ENCODE data around the gene ABRACL.
"Not testable (repeated sequence)": the region's sequence is repeated elsewhere in the genome, so short reads cannot be mapped to it uniquely, and the experiment has no call there.

Gene ABRACL

DNA sequence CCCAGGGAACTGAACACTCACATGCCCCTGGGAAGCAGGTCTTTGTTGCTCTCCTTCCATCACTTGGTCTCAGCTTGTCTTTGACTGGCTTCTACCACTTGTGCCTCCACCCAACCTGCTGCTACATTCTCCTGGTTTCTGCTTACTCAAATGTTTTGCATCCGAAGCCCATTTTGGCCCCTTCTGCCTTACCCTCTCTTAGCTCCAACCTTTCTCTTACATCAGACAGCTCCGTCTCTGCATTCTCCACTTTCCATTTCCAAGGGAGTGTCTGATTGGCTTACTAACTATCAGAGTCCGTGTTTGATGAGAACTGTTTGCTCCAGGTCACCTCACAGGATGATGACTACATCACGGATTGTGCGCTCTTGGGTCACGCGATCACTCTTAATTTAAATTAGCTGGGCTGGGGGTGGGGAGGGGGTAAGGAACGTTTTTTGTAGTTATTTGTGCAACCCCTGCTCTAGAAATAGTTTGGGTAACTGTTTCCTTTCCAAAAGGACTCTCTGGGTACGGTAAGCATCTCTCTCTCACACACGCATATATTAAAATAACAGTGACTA is 844 bp upstream of the ABRACL start:
- Histone ChIP-seq H3K9me3 (no peaks in the 10 kb centered on the region), H3K9ac (peak overlapping the region; percentile 99), H3K27me3 (no peaks in the 10 kb centered on the region), H3K4me1 (peaks cover 34% of the 10 kb centered on the region), H3K4me2 (peak overlapping the region; percentile 95), H3K36me3 (peaks cover 3% of the 10 kb centered on the region), H3K27ac (peak overlapping the region; percentile 98), H4K20me1 (peaks cover 10% of the 10 kb centered on the region; the same call in 1 of the 2 replicates), H3K4me3 (peak overlapping the region; percentile 97)
- no peak for TF ChIP-seq Cebpa-rat (IDR thresholded peaks at IDR 0.05)

DNA sequence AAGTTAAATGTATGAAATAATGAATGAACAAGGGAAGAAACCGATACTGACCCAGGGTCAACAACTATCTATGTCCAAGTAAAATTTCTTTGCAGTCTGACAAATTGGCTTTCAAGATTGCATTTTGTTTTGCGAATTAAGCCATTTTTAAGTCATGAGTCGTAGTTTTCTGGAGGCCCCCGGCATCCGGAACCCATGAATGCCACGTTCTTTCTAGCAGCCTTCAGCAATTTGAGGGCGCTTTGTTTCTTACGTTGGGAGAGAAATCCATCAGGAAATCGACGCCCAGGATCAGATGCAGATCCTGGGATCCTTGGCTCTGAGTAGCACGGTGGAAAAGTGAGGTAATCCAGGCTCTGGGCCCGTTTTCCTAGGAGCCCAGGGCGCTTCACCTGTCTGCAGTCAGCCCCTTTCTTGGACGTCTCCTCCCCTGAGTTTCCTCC is 309 bp upstream of the ABRACL start:
- Histone ChIP-seq H3K36me3 (peaks cover 9% of the 10 kb centered on the region), H3K9ac (peak overlapping the region; percentile 99), H3K4me3 (peak overlapping the region; percentile 97), H3K27me3 (no peaks in the 10 kb centered on the region), H3K9me3 (no peaks in the 10 kb centered on the region), H3K4me2 (peak overlapping the region; percentile 95), H3K4me1 (peaks cover 39% of the 10 kb centered on the region), H3K27ac (peak overlapping the region; percentile 98), H4K20me1 (peaks cover 15% of the 10 kb centered on the region)
- no peak for TF ChIP-seq Cebpa-rat (IDR thresholded peaks at IDR 0.05)

GRCh38 chr6:139029470-139030227 is 1.1 kb downstream of the ABRACL start:
- Histone ChIP-seq H3K9ac (peak overlapping the region; percentile 99), H3K4me3 (peak overlapping the region; percentile 97), H3K9me3 (no peaks in the 10 kb centered on the region), H3K27me3 (no peaks in the 10 kb centered on the region), H3K36me3 (peaks cover 22% of the 10 kb centered on the region), H3K27ac (peak overlapping the region; percentile 98), H3K4me1 (peaks cover 44% of the 10 kb centered on the region), H3K4me2 (peak overlapping the region; percentile 95), H4K20me1 (peaks cover 27% of the 10 kb centered on the region)
- TF ChIP-seq Cebpa-rat (IDR thresholded peaks at IDR 0.05) = no peak

GRCh38 chr6:139030228-139030963 is 1.9 kb downstream of the ABRACL start:
- peaks cover 44% of the 10 kb centered on the region for H3K4me1 ChIP-seq

DNA sequence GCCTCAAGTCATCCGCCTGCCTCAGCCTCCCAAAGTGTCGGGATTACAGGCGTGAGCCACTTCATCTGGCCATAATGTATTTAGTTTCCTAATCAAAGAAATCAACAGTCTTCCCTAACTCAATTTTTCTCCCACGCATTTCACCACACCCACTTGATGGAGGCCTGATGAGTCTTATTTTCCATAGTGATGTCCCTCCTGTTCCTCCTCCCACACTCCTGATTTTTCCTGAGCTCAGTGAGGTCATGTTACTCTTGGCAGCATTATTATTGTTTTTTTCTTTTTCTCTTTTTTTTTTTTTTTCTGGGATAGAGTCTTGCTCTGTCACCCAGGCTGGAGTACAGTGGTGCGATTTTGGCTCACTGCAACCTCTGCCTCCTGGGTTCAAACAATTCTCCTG is 8.9 kb downstream of the ABRACL start:
- peaks cover 98% of the 10 kb centered on the region for H3K36me3 ChIP-seq

More at GRCh38 chr6:139030228-139030963, 1.9 kb downstream of the ABRACL start:
- peak overlapping the region; percentile 95 for H3K4me2 ChIP-seq
- H3K36me3 ChIP-seq = peaks cover 29% of the 10 kb centered on the region
- H3K27me3 ChIP-seq = no peaks in the 10 kb centered on the region
- H3K4me3 ChIP-seq = peak overlapping the region; percentile 97
- H3K9ac ChIP-seq = peak overlapping the region; percentile 99
- peak overlapping the region; percentile 98 for H3K27ac ChIP-seq
- no peak for TF ChIP-seq Cebpa-rat (IDR thresholded peaks at IDR 0.05)
- no peaks in the 10 kb centered on the region for H3K9me3 ChIP-seq
- peaks cover 35% of the 10 kb centered on the region for H4K20me1 ChIP-seq

DNA sequence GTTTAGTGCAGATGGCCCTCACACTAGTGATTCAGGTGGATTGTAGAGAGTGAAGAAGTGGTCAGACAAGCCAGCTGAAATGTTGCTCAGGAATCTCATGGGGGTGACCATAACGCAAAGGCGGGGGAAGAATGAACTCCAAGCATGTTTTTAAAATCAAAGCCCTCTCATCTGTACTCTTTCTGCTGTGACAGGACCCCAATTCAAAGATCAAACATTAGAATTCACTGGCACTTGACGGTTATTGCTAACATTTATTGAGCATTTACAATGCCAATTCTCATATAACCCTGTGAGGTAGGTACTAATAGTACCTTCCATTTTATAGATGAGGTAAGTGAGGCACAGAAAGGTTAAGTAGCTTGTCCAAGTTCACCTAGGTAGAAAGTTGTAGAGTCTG is 15.7 kb downstream of the ABRACL start:
- TF ChIP-seq Cebpa-rat (IDR thresholded peaks at IDR 0.05) = no peak
- Histone ChIP-seq H3K36me3 (peaks cover 62% of the 10 kb centered on the region), H3K9ac (no peak overlapping the region), H3K4me3 (no peak overlapping the region), H3K9me3 (no peaks in the 10 kb centered on the region), H3K27ac (no peak overlapping the region), H3K27me3 (no peaks in the 10 kb centered on the region), H3K4me1 (0 out of 2 replicates have a peak, but pooled peaks cover 6% of the 10 kb centered on the region), H4K20me1 (peaks cover 42% of the 10 kb centered on the region), H3K4me2 (no peak overlapping the region)

More for the DNA sequence above, 8.9 kb downstream of the ABRACL start:
- H3K4me1 ChIP-seq = peaks cover 12% of the 10 kb centered on the region
- no peak overlapping the region for H3K4me2 ChIP-seq
- no peak overlapping the region for H3K9ac ChIP-seq
- no peaks in the 10 kb centered on the region for H3K27me3 ChIP-seq
- no peak overlapping the region for H3K4me3 ChIP-seq
- H4K20me1 ChIP-seq = peaks cover 95% of the 10 kb centered on the region
- no peak for TF ChIP-seq Cebpa-rat (IDR thresholded peaks at IDR 0.05)
- no peaks in the 10 kb centered on the region for H3K9me3 ChIP-seq
- H3K27ac ChIP-seq = no peak overlapping the region

DNA sequence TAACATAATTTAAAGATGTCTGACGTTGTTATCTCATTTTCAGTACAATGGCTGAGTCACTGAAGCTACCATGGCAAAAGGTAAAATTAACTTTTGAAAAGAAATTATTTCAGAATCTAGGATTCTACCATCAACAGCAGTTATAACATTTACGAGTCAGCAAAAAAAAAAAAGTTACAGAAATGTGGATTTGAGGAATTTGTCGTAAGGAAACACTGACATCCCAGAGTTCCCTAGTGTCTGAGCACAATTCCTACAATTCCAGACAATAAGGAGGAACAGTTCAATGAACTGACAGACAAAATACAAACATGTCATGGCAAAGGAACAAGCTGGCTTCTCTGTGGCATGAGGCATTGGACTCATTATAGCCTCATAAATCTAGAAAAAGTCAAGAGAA is 19.1 kb downstream of the ABRACL start:
- Histone ChIP-seq H3K27ac (no peak overlapping the region), H3K36me3 (peaks cover 29% of the 10 kb centered on the region), H3K4me3 (no peak overlapping the region), H3K4me2 (no peak overlapping the region), H4K20me1 (peaks cover 10% of the 10 kb centered on the region; the same call in 1 of the 2 replicates), H3K9me3 (no peaks in the 10 kb centered on the region), H3K4me1 (0 out of 2 replicates have a peak, but pooled peaks cover 6% of the 10 kb centered on the region), H3K27me3 (no peaks in the 10 kb centered on the region), H3K9ac (no peak overlapping the region)
- no peak for TF ChIP-seq Cebpa-rat (IDR thresholded peaks at IDR 0.05)

DNA sequence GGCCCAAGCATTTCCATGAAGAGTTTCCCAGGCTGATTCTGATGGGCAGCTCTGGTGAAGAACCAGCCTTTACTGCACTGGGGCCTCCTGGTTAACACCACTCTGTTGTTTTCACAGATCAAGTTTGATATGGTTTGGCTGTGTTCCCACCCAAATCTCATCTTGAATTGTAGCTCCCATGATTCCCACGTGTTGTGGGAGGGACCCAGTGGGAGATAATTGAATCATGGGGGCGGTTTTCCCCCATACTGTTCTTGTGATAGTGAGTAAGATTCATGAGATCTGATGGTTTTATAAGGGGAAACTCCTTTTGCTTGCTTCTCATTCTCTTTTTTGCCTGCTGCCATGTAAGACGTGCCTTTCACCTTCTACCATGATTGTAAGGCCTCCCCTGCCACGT is 20.4 kb downstream of the ABRACL start:
- not testable (repeated sequence) for H3K4me1 ChIP-seq, H3K27me3 ChIP-seq, H3K4me3 ChIP-seq, H4K20me1 ChIP-seq, H3K4me2 ChIP-seq, H3K9me3 ChIP-seq, H3K27ac ChIP-seq, H3K9ac ChIP-seq
- peaks cover 16% of the 10 kb centered on the region for H3K36me3 ChIP-seq

DNA sequence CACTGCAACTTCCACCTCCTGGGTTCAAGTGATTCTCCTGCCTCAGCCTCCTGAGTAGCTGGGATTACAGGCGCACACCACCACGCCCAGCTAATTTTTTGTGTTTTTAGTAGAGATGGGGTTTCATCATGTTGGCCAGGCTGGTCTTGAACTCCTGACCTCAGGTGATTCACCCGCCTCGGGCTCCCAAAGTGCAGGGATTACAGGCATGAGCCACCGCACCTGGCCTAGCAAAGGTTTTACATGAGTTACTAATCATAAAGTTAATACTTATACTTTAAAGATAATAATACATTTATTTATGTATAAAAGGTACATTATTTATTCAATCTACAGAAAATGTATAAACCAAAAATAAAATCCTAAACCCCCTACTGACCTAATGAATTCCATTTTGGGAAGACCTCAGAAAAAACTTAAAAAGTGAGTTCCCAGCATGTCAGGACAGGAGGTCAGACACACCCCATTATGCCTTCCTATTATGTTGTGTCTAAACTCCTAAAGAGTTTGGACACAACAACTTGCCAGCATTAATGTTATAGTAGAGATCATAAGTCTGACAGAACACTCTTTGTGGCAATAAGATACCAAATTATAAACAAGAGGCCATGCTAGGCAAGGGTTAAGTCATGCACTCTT is 21.7 kb downstream of the ABRACL start:
- H3K9ac ChIP-seq, H3K9me3 ChIP-seq, H4K20me1 ChIP-seq, H3K36me3 ChIP-seq, H3K27me3 ChIP-seq, H3K4me2 ChIP-seq, H3K27ac ChIP-seq, H3K4me1 ChIP-seq, H3K4me3 ChIP-seq: not testable (repeated sequence)

Measured in BLaER1 (cell line).